GM12872 (cell line): ENCODE data around the gene NAA16.

Experiments
- TF ChIP-seq, protein P1 (sequence below): IDR thresholded peaks from 3 replicates; pipeline ENCODE4 v1.5.1; 2011; ENCODE audit warnings: low read depth, mild to moderate bottlenecking, low read length, moderate library complexity; ENCODE audit not compliant: insufficient read depth

NAA16 gene

GRCh38 chr13:41276824-41277223, 34.2 kb upstream of the NAA16 start:
- TF ChIP-seq, protein P1, sequence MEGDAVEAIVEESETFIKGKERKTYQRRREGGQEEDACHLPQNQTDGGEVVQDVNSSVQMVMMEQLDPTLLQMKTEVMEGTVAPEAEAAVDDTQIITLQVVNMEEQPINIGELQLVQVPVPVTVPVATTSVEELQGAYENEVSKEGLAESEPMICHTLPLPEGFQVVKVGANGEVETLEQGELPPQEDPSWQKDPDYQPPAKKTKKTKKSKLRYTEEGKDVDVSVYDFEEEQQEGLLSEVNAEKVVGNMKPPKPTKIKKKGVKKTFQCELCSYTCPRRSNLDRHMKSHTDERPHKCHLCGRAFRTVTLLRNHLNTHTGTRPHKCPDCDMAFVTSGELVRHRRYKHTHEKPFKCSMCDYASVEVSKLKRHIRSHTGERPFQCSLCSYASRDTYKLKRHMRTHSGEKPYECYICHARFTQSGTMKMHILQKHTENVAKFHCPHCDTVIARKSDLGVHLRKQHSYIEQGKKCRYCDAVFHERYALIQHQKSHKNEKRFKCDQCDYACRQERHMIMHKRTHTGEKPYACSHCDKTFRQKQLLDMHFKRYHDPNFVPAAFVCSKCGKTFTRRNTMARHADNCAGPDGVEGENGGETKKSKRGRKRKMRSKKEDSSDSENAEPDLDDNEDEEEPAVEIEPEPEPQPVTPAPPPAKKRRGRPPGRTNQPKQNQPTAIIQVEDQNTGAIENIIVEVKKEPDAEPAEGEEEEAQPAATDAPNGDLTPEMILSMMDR: no peak

DNA sequence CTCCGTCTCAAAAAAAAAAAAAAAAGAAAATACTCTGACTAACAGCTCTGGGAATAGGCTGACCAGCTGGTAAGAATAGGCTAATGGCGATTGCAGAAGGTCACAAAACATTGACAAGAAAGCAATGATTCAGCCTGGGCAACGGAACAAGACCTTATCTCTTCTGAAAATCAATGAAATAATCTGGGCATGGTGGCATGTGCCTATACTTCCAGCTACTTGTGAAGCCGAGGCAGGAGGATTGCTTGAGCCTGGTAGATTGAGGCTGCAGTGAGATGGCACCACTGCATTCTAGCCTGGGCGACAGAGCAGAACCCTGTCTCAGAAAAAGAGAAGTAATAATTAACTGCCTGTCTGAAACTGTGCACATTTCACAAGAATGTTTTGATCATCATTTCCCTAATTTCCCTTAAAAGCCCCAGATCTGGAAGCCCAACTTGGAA, 28.9 kb upstream of the NAA16 start:
- TF ChIP-seq, protein P1: no peak

DNA sequence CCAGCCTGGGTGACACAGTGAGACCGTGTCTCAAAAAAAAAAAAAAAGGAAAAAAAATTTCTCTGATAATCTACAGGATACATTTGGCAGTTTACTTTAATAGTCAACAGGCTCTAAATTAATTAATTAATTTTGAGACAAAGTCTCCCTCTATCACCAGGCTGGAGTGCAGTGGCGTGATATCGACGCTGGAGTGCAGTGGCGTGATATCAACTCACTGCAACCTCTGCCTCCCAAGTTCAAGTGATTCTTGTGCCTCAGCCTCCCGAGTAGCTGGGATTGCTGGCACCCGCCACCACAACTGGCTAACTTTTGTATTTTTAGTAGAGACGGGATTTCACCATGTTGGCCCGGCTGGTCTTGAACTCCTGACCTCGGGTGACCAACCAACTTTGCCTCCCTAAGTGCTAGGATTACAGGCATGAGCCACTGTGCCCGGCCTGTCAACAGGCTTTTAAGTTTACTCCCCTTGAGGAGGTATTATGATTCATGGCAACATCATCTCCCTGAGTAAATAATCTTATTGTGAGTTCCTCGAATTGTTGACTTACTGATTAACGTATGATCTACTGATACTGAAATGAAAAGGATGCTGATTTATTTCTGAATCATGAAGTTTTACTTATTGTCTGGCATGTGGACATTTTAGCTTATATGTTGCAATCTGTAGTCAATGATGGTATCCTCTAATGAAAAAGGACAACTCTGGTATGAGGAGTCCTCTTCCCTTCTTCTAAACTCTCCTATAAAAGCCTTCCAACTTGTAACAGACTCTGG, 26.4 kb upstream of the NAA16 start:
- TF ChIP-seq, protein P1: no peak

DNA sequence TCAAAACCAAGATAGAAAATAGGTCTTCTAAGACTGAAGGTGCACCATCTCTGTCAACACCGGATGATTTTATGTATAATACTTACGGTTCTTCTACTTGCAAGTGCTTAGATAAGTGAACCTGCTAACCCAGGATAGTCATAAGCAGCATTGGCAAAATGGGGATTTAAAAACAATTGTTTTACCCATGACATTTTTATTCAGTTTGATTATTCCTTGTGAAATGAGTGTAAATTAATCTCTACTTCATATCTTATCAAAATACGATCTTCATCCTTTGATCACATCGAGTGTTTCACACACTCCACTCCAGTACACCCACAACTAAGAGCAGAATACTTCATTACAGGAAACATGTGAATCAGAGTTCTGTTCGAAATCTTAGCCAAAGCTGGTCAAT, 24.7 kb upstream of the NAA16 start:
- TF ChIP-seq, protein P1: no peak

DNA sequence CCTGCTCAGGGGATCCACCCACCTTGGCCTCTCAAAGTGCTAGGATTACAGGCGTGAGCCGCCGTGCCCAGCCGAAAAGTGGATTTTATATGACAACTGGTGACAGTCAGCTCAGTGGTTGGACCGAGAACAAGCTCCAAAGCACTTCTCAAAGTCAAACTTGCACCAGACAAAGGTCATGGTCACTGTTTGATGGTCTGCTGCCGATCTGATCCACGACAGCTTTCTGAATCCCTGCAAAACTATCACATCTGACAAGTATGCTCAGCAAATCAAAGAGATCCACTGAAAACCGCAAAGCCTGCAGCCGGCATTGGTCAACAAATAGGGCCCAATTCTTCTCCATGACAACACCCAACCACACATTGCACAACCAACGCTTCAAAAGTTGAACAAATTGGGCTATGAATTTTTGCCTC, 21.6 kb upstream of the NAA16 start:
- TF ChIP-seq, protein P1: no peak

DNA sequence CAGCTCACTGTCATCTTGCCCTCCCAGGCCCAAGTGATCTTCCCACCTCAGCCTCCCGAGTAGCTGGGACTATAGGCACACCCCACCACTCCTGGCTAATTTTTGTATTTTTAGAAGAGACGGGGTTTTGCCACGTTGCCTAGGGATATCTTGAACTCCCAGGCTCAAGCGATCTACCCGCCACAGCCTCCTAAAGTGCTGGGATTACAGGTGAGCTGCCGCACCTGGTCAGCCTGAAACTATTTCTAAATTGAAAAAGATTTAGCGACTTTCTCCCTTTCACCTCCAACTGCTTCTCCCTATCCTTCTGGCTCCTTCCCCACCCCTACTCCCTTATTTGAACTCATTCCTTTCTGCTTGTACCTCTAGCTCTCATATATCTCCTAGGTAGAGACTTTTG, 19.8 kb upstream of the NAA16 start:
- TF ChIP-seq, protein P1: no peak

DNA sequence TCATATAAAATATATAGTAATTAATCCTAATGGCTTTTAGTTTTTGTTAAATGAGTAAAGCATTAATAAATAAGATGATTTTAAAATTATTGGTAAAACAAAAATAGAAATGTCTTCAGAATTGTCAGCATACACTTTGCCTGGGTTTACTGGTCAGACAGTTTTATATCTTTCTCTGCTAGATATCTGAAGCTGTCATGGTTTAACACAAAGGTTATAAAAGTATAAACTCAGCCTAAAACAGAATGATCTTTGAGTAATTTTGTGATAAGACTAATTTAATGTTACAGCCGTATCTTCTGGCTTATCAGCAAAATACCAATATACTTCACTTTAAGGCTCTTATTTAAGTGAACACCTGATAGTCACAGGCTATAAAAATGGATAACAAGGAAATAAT, 17.8 kb upstream of the NAA16 start:
- TF ChIP-seq, protein P1: no peak
